Caco-2 (cell line): ENCODE data around the gene IL18. TPM values are rescaled to one million over a fixed set of nuclear protein-coding genes. Genes with fewer than 3 reads are reported as not detected.

ENCODE experiments used
- BruUV-seq: library from RNA; stranded (reverse); fragments of 400-500 nt; replicated peaks from 2 replicates; lab custom pipeline; 2021; lab: Mats Ljungman, UMichigan
- CTCF ChIA-PET: fragments of 300-600 bp; sonication (Branson Sonifier 250); formaldehyde crosslinking; loops from one replicate; lab custom pipeline; 2022; ENCODE audit warnings: antibody characterized with exemption; lab: Charles Lee
- POLR2A ChIA-PET: fragments of 300-600 bp; sonication (Branson Sonifier 250); formaldehyde crosslinking; loops from one replicate; lab custom pipeline; 2022; ENCODE audit warnings: antibody characterized with exemption; lab: Charles Lee
- DNase-seq, 2 experiments: peaks; one replicate each; pipeline versions ENCODE4 v3.0.0 to v3.0.0-alpha.2; 2020 to 2022
- H3K27me3 ChIP-seq: replicated peaks from 2 replicates; pipeline ENCODE4 v1.6.0; 2011; ENCODE audit warnings: low read length; ENCODE audit not compliant: control insufficient read depth, insufficient read depth
- H3K36me3 ChIP-seq: 2 replicates; pipeline ENCODE4 v1.5.1; 2011; ENCODE audit warnings: low read length; ENCODE audit not compliant: control insufficient read depth, insufficient read depth
- H3K4me1 ChIP-seq: fragments of 250-450 bp; sonication (Bioruptor Pico); 2 replicates; pipeline ENCODE4 v1.5.1; 2020; ENCODE audit warnings: mild to moderate bottlenecking
- H3K4me3 ChIP-seq: 2 replicates; pipeline ENCODE4 v1.5.1; 2011; ENCODE audit warnings: low read depth, mild to moderate bottlenecking, control low read depth, low read length
- H3K9me3 ChIP-seq: fragments of 250-450 bp; sonication (Bioruptor Pico); 2 replicates; pipeline ENCODE4 v1.5.1; 2020; ENCODE audit warnings: mild to moderate bottlenecking, moderate library complexity
- H3K27ac Mint-ChIP-seq: one replicate; pipeline ENCODE4 v1.8.0; 2022; ENCODE audit warnings: mixed read lengths; ENCODE audit not compliant: unreplicated experiment
- H3K27me3 Mint-ChIP-seq: one replicate; pipeline ENCODE4 v1.8.0; 2022; ENCODE audit warnings: mixed read lengths; ENCODE audit not compliant: insufficient read depth, unreplicated experiment
- H3K36me3 Mint-ChIP-seq: one replicate; pipeline ENCODE4 v1.8.0; 2022; ENCODE audit warnings: mild to moderate bottlenecking, mixed read lengths; ENCODE audit not compliant: insufficient read depth, unreplicated experiment
- H3K4me1 Mint-ChIP-seq: one replicate; pipeline ENCODE4 v1.8.0; 2022; ENCODE audit warnings: low read depth, mixed read lengths; ENCODE audit not compliant: unreplicated experiment
- H3K4me3 Mint-ChIP-seq: one replicate; pipeline ENCODE4 v1.8.0; 2022; ENCODE audit warnings: mild to moderate bottlenecking, moderate library complexity, mixed read lengths; ENCODE audit not compliant: unreplicated experiment
- H3K9me3 Mint-ChIP-seq: one replicate; pipeline ENCODE4 v1.8.0; 2022; ENCODE audit warnings: mixed read lengths; ENCODE audit not compliant: unreplicated experiment
- intact Hi-C: fragments of 100-400 bp; cut with micrococcal nuclease; formaldehyde crosslinking; loops from one replicate; pipeline ENCODE4 v1.10.0; 2022; ENCODE audit not compliant: unreplicated experiment
- total RNA-seq: library from RNA; stranded (reverse); gene quantifications from 2 replicates; pipeline ENCODE4 v1.2.3, GENCODE V29; 2022
- TF ChIP-seq, protein P1 (sequence below), 2 experiments: fragments of 200-600 bp in 1 of 2; IDR thresholded peaks; 1 replicate in 1 of 2; 2 replicates in 1 of 2; pipeline versions ENCODE4 v1.5.1 to v1.8.0; 2011 to 2022; ENCODE audit warnings: antibody characterized with exemption in 1 of 2, control low read depth in 1 of 2, inconsistent platforms in 1 of 2, low read depth in 1 of 2, low read length in 1 of 2, mild to moderate bottlenecking in 1 of 2, moderate library complexity in 1 of 2; ENCODE audit not compliant: insufficient read depth in 1 of 2, severe bottlenecking in 1 of 2, unreplicated experiment in 1 of 2

Gene IL18
- total RNA-seq, 1 experiment from 2014 or later: 36.5 TPM

DNA sequence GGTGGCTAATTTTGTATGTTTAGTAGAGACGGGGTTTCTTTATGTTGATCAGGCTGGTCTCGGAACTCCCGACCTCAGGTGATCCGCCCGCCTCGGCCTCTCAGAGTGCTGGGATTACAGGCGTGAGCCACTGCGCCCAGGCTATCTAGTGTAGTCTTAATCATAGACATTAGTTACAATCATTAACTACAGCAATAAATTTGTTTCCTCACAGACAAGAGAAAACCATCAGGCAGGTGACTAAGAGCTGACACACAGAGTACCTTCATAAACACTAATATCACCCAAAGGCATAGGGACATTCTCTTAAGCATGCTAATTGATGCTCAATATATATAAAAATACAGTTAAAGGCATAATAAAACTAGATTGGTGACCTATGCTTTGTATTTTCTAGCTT is 57.8 kb downstream of the IL18 start:
- intact Hi-C loops: no loop called here
- Histone ChIP-seq H3K4me1 (no peaks in the 10 kb centered on the region), H3K9me3 (no peaks in the 10 kb centered on the region), H3K27me3 (no peaks in the 10 kb centered on the region), H3K4me3 (no peak overlapping the region), H3K36me3 (no peaks in the 10 kb centered on the region)
- no peaks in the 10 kb centered on the region for H3K36me3 Mint-ChIP-seq
- CTCF ChIA-PET: interaction anchor here (0.6 to 0.7 kb wide), 3 partner anchors 125 to 316 kb away, joined by 3 to 6 read pairs (median 3); no protein-coding TSS in a partner anchor
- no peak overlapping the region for H3K27ac Mint-ChIP-seq
- DNase-seq: no peak
- TF ChIP-seq, protein P1, sequence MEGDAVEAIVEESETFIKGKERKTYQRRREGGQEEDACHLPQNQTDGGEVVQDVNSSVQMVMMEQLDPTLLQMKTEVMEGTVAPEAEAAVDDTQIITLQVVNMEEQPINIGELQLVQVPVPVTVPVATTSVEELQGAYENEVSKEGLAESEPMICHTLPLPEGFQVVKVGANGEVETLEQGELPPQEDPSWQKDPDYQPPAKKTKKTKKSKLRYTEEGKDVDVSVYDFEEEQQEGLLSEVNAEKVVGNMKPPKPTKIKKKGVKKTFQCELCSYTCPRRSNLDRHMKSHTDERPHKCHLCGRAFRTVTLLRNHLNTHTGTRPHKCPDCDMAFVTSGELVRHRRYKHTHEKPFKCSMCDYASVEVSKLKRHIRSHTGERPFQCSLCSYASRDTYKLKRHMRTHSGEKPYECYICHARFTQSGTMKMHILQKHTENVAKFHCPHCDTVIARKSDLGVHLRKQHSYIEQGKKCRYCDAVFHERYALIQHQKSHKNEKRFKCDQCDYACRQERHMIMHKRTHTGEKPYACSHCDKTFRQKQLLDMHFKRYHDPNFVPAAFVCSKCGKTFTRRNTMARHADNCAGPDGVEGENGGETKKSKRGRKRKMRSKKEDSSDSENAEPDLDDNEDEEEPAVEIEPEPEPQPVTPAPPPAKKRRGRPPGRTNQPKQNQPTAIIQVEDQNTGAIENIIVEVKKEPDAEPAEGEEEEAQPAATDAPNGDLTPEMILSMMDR (IDR thresholded peaks at IDR 0.05; ENCODE audit: insufficient read depth in 1 of 2, low read depth in 1 of 2, low read length in 1 of 2, severe bottlenecking in 1 of 2, unreplicated experiment in 1 of 2): no peak
- POLR2A ChIA-PET: no interaction called here
- no TSS peak for BruUV-seq
- no peaks in the 10 kb centered on the region for H3K9me3 Mint-ChIP-seq
- no peaks in the 10 kb centered on the region for H3K4me1 Mint-ChIP-seq
- H3K4me3 Mint-ChIP-seq: no peak overlapping the region
- no peaks in the 10 kb centered on the region for H3K27me3 Mint-ChIP-seq

DNA sequence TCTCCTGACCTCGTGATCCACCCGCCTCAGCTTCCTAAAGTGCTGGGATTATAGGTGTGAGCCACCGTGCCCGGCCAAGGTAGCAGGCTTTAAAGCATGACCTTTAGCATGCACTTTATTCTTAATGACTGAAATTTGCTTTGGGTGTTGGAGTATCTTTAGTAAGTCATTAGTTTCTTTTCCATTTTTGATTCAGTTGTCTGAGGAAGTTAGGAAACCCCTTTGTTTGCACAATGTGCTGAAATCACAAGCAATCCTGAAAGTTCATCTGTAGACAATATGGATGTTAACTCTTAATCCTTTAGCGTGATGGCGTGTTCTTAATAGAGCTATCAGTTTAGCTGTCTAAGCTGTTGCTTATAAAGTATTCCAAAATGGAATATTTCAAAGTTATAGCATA is 60.4 kb downstream of the IL18 start:
- DNase-seq: no peak
- Histone ChIP-seq H3K9me3 (no peaks in the 10 kb centered on the region), H3K36me3 (no peaks in the 10 kb centered on the region), H3K4me3 (no peak overlapping the region), H3K4me1 (no peaks in the 10 kb centered on the region), H3K27me3 (no peaks in the 10 kb centered on the region)
- H3K27ac Mint-ChIP-seq: no peak overlapping the region
- ChIA-PET POLR2A (interaction anchor here (1.0 kb wide), 1 partner anchor 17 kb away, joined by 5 read pairs; the partner anchor contains the start of genes SDHD and TIMM8B), CTCF (no interaction called here)
- no peak overlapping the region for H3K4me3 Mint-ChIP-seq
- H3K27me3 Mint-ChIP-seq: no peaks in the 10 kb centered on the region
- intact Hi-C loops: no loop called here
- H3K36me3 Mint-ChIP-seq: no peaks in the 10 kb centered on the region
- no TSS peak for BruUV-seq
- no peaks in the 10 kb centered on the region for H3K4me1 Mint-ChIP-seq
- H3K9me3 Mint-ChIP-seq: no peaks in the 10 kb centered on the region
- TF ChIP-seq, protein P1 (IDR thresholded peaks at IDR 0.05; ENCODE audit: insufficient read depth in 1 of 2, low read depth in 1 of 2, low read length in 1 of 2, severe bottlenecking in 1 of 2, unreplicated experiment in 1 of 2): no peak

DNA sequence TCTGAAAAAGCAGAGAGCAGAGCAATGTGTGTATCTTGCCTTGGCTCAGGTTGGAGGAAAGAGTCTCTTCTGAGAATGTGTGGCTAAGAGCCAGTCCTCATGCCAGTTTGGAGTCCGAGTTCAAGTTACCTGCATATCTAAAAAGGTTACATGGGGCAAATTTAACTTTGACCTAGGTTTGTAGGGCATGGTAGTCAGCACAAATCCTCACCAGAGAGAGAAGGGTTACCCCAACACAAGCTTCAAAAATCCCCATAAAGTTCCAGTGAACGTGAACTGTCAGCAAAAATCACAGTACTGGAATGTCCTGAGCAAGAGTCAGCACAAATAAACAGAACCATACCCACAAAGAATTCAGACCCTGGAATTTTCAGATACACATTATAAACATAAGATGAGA is 63.4 kb downstream of the IL18 start:
- ChIA-PET POLR2A (no interaction called here), CTCF (interaction anchor here (0.6 kb wide), 1 partner anchor 90 kb away, joined by 3 read pairs; no protein-coding TSS in a partner anchor)
- H3K36me3 ChIP-seq: no peaks in the 10 kb centered on the region
- Mint-ChIP-seq H3K4me3 (no peak overlapping the region), H3K36me3 (peaks cover 5% of the 10 kb centered on the region), H3K4me1 (no peaks in the 10 kb centered on the region), H3K27me3 (no peaks in the 10 kb centered on the region), H3K9me3 (no peaks in the 10 kb centered on the region), H3K27ac (no peak overlapping the region)
- TF ChIP-seq, protein P1 (IDR thresholded peaks at IDR 0.05; ENCODE audit: insufficient read depth in 1 of 2, low read depth in 1 of 2, low read length in 1 of 2, severe bottlenecking in 1 of 2, unreplicated experiment in 1 of 2): no peak
- H3K27me3 ChIP-seq: no peaks in the 10 kb centered on the region
- intact Hi-C loops: no loop called here
- H3K9me3 ChIP-seq: no peaks in the 10 kb centered on the region
- H3K4me1 ChIP-seq: no peaks in the 10 kb centered on the region
- no peak overlapping the region for H3K4me3 ChIP-seq
- no TSS peak for BruUV-seq
- no peak for DNase-seq
